HAP-1 (cell line): ENCODE results near the gene GSTM1.
A peak's percentile ranks its signal among the peaks of the same experiment; 100 is the strongest.

Experiments
- DNase-seq, 2 experiments: peaks; one replicate each; pipeline ENCODE4 v3.0.0-alpha.2; 2016 to 2020; ENCODE audit warnings: low spot score in 2 of 2
- H3K27me3 ChIP-seq: fragments of 250-450 bp; sonication (Bioruptor Pico); 2 replicates; pipeline ENCODE4 v1.5.1; 2020; ENCODE audit warnings: low read depth, mild to moderate bottlenecking, moderate library complexity
- H3K36me3 ChIP-seq: fragments of 250-450 bp; sonication (Bioruptor Pico); replicated peaks from 2 replicates; pipeline ENCODE4 v1.5.1; 2020; ENCODE audit warnings: mild to moderate bottlenecking
- H3K4me1 ChIP-seq: fragments of 250-450 bp; sonication (Bioruptor Pico); 2 replicates; pipeline ENCODE4 v1.5.1; 2020; ENCODE audit warnings: mild to moderate bottlenecking
- H3K4me3 ChIP-seq: fragments of 250-450 bp; sonication (Bioruptor Pico); 2 replicates; pipeline ENCODE4 v1.5.1; 2020; ENCODE audit warnings: mild to moderate bottlenecking, moderate library complexity
- H3K9me3 ChIP-seq: fragments of 250-450 bp; sonication (Bioruptor Pico); 2 replicates; pipeline ENCODE4 v1.5.1; 2020; ENCODE audit warnings: mild to moderate bottlenecking, moderate library complexity
- in situ Hi-C: fragments of 300-500 bp; cut with MboI; formaldehyde crosslinking; loops from 3 replicates; pipeline ENCODE4 v1.14.3; 2020; ENCODE audit warnings: low sequenced_read_pairs, inconsistent platforms, mixed read lengths

GSTM1 gene

DNA sequence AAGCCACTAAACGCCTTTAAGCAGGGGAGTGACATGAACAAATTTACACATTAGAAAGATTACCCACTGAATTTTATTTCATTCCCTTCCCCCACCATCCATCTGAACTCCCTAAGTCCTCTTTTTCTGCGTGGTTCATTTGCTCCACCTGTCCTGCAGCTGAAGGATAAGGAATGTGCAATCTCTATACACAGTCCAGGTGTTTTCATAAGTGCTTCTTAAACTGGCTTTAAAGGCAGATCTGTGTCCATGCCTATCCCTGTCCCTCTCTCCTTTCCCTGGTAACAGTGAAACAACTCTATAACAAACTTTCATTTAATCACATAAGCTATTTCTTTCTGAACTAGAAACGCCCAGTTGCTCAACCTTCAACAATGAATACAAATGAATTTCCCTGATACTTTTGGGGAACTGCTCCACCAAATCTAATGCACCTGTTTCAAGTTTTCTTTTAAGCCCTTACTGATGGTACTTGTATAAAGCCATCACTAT is 44.8 kb downstream of the GSTM1 start:
- no peaks in the 10 kb centered on the region for H3K9me3 ChIP-seq
- H3K4me3 ChIP-seq: no peak overlapping the region
- no peaks in the 10 kb centered on the region for H3K27me3 ChIP-seq
- no peak for DNase-seq
- in situ Hi-C loops: no loop called here
- H3K36me3 ChIP-seq: no peaks in the 10 kb centered on the region; the same call in 1 of the 2 replicates
- peaks cover 10% of the 10 kb centered on the region for H3K4me1 ChIP-seq

DNA sequence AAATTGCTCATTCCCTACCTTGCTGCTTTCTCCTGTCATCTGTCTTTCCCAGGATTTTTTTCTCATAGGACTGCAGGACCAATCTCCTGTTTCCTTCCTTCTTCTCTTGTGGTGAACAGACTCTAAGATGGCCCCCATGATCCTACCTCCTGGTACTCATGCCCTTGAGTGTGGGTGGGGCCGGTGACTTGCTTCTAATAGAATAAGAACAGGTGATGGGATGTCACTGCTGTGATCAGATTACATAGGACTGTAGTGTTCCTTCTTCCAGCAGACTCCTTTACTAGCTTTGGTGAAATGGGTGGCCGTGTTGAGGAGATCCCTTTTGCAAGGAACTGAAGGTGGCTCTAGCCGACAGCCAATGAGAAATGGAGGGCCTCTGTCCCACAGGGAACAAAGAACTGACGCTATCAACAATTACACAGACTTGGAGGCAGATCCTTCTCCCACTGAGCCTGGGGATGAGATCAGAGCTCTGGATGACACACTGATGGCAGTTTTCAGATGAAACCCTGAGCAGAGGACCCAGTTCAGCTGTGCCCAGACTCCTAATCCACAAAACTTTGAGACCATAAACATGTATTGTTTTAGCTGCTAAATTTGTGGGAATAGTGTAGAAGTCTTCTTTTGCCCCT is 45.7 kb downstream of the GSTM1 start:
- Histone ChIP-seq H3K9me3 (no peaks in the 10 kb centered on the region), H3K36me3 (no peaks in the 10 kb centered on the region; the same call in 1 of the 2 replicates), H3K4me1 (peaks cover 10% of the 10 kb centered on the region), H3K4me3 (no peak overlapping the region), H3K27me3 (no peaks in the 10 kb centered on the region)
- DNase-seq: no peak
- in situ Hi-C loops: no loop called here

DNA sequence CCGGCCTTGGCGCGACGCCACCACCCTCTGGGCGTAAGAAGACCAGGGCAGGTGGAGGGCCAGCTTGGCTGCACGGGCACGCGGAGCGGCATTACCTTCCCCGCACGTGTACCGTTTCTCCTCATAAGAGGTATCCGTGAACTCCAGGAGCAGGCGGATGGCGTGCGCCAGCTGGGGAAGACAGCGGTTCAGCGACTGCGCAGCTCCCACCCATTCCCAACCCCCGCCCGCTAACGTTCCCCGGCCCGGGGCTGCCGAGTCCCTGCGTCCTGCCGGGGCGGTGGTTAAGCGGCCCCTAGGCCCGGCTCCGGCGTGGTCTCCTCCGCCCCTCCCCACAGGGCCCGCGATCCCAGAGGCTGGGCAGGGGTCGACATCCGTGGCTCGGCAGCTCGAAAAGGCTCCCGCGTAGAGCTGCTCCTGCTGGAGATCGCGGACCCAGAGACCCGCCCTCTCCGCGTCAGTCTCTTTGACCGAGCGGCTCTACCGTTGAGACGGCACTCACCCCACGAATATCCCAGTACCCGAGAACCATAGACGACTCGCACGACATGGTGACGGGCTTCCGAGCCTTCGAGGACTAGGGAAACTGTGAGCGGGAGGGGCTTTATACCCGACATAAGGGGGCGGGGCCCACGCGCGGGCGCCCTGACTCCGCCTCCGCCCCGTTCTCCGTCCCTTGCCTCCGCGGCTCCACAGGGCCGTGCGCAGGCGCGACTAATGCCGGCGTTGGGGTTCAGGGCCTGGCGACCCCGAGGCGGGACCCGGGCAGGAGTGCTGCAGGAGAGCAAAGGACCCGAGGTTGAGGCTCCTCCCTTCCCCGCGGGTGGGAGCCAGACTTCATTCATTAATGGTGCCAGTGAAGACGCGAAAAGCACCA is 52.4 kb downstream of the GSTM1 start:
- H3K4me3 ChIP-seq: peak overlapping the region; percentile 40
- in situ Hi-C loops: no loop called here
- H3K9me3 ChIP-seq: no peaks in the 10 kb centered on the region; the same call in 1 of the 2 replicates
- H3K27me3 ChIP-seq: no peaks in the 10 kb centered on the region; the same call in 1 of the 2 replicates
- DNase-seq: peak; percentile 49 to 81
- H3K36me3 ChIP-seq: no peaks in the 10 kb centered on the region; the same call in 1 of the 2 replicates
- peaks cover 5% of the 10 kb centered on the region for H3K4me1 ChIP-seq

DNA sequence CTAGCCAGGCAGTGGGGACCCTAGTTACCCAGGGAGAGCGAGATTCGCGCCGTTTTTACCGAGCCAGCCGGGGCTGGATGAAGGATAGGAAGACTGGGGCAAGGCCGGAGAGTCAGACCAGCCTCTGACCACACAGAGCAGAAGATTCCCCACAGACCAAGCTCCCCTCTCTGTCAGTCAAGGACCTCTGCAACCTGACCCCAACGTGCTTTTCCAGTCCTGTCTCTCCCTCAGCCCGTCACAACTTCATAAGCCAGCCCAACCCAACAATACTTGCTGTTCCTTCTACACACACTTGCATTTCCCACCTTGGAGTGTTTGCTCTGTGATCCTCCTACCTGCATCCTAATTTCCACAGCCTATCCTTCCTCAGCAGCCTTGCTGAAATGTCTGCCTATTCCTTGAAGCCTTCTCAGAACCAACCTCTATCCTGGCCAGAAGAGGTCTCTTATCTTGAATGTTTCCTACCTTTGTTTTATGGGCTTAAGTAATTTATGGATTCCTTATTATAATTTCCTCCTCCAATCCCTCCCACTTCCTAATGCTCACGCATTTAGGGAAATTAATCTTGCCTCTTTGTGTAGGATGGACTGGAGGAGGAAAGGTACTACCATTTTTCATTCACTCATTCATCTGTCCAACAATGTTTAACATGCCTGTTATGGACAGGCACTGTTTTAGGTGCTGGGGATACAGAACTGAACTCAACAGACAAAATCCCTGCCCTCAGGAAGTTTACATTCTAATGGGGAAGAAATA is 53.2 kb downstream of the GSTM1 start, which contains the start of gene GSTM3:
GSTM3 (minus strand) TSS at position 424 of the 759 bp plus-strand sequence. CDS start 751 bp downstream, outside the sequence.
- H3K9me3 ChIP-seq: no peaks in the 10 kb centered on the region; the same call in 1 of the 2 replicates
- peak within 1 kb of the TSS; percentile 40 for H3K4me3 ChIP-seq
- in situ Hi-C loops: no loop called here
- DNase-seq: no peak
- no peaks in the 10 kb centered on the region; the same call in 1 of the 2 replicates for H3K27me3 ChIP-seq
- H3K4me1 ChIP-seq: peaks cover 5% of the 10 kb centered on the region
- H3K36me3 ChIP-seq: no peaks in the 10 kb centered on the region; the same call in 1 of the 2 replicates
